Adipocyte (in vitro differentiated cells): ENCODE measurements around the gene LPIN1.
"Not testable (repeated sequence)": the region's sequence is repeated elsewhere in the genome, so short reads cannot be mapped to it uniquely, and the experiment has no call there.

ENCODE experiments used
- DNase-seq: peaks from one replicate; pipeline ENCODE4 v3.0.0-alpha.2; 2015; ENCODE audit warnings: low read depth
- H3K27me3 ChIP-seq: replicated peaks from 2 replicates; pipeline ENCODE4 v1.7.0; 2013; ENCODE audit warnings: mild to moderate bottlenecking, low read length, moderate library complexity; ENCODE audit not compliant: control insufficient read depth, insufficient read depth
- H3K36me3 ChIP-seq: 2 replicates; pipeline ENCODE4 v1.7.0; 2013; ENCODE audit warnings: low read length, mild to moderate bottlenecking, moderate library complexity; ENCODE audit not compliant: control insufficient read depth, insufficient read depth, severe bottlenecking
- H3K4me1 ChIP-seq: 2 replicates; pipeline ENCODE4 v1.7.0; 2013; ENCODE audit warnings: mild to moderate bottlenecking, low read length, moderate library complexity; ENCODE audit not compliant: control insufficient read depth, insufficient read depth
- H3K4me3 ChIP-seq: 2 replicates; pipeline ENCODE4 v1.7.0; 2013; ENCODE audit warnings: mild to moderate bottlenecking, low read length, moderate library complexity
- H3K9ac ChIP-seq: 2 replicates; pipeline ENCODE4 v1.7.0; 2013; ENCODE audit warnings: mild to moderate bottlenecking, low read length, moderate library complexity
- H3K9me3 ChIP-seq: 2 replicates; pipeline ENCODE4 v1.7.0; 2013; ENCODE audit warnings: mild to moderate bottlenecking, low read length, moderate library complexity; ENCODE audit not compliant: control insufficient read depth

Gene LPIN1

GRCh38 chr2:11758187-11758586 lies 11.8 kb downstream of the LPIN1 start:
- Histone ChIP-seq H3K9ac (no peak overlapping the region), H3K36me3 (peaks cover 27% of the 10 kb centered on the region), H3K9me3 (no peaks in the 10 kb centered on the region), H3K4me3 (no peak overlapping the region), H3K4me1 (peaks cover 20% of the 10 kb centered on the region), H3K27me3 (no peaks in the 10 kb centered on the region)
- no peak for DNase-seq

GRCh38 chr2:11758647-11759046 lies 12.2 kb downstream of the LPIN1 start:
- Histone ChIP-seq H3K4me1 (peaks cover 15% of the 10 kb centered on the region), H3K9me3 (no peaks in the 10 kb centered on the region), H3K4me3 (no peak overlapping the region), H3K36me3 (peaks cover 31% of the 10 kb centered on the region), H3K27me3 (no peaks in the 10 kb centered on the region), H3K9ac (no peak overlapping the region)
- no peak for DNase-seq

GRCh38 chr2:11759182-11759975 lies 12.9 kb downstream of the LPIN1 start:
- not testable (repeated sequence) for DNase-seq, H3K27me3 ChIP-seq
- H3K4me1 ChIP-seq = peaks cover 10% of the 10 kb centered on the region

GRCh38 chr2:11761259-11761658 lies 14.8 kb downstream of the LPIN1 start:
- Histone ChIP-seq H3K4me3 (no peak overlapping the region), H3K4me1 (peaks cover 12% of the 10 kb centered on the region), H3K9me3 (no peaks in the 10 kb centered on the region), H3K36me3 (peaks cover 50% of the 10 kb centered on the region), H3K27me3 (no peaks in the 10 kb centered on the region), H3K9ac (no peak overlapping the region)
- DNase-seq = no peak

More at GRCh38 chr2:11759182-11759975, 12.9 kb downstream of the LPIN1 start:
- not testable (repeated sequence) for H3K4me3 ChIP-seq, H3K9me3 ChIP-seq, H3K9ac ChIP-seq
- H3K36me3 ChIP-seq = peaks cover 32% of the 10 kb centered on the region

GRCh38 chr2:11762031-11762430 lies 15.6 kb downstream of the LPIN1 start:
- Histone ChIP-seq H3K9me3 (no peaks in the 10 kb centered on the region), H3K36me3 (peaks cover 57% of the 10 kb centered on the region), H3K9ac (no peak overlapping the region), H3K27me3 (no peaks in the 10 kb centered on the region), H3K4me1 (peaks cover 12% of the 10 kb centered on the region), H3K4me3 (no peak overlapping the region)
- DNase-seq = no peak

- H3K9ac ChIP-seq = no peak overlapping the region
- H3K4me1 ChIP-seq = peaks cover 12% of the 10 kb centered on the region
- no peaks in the 10 kb centered on the region for H3K9me3 ChIP-seq
- DNase-seq = no peak
- peaks cover 63% of the 10 kb centered on the region for H3K36me3 ChIP-seq
- H3K27me3 ChIP-seq = no peaks in the 10 kb centered on the region
- H3K4me3 ChIP-seq = no peak overlapping the region
Observed at GRCh38 chr2:11762799-11763461, 16.5 kb downstream of the LPIN1 start.

- H3K36me3 ChIP-seq = peaks cover 70% of the 10 kb centered on the region
- DNase-seq = no peak
- no peaks in the 10 kb centered on the region for H3K9me3 ChIP-seq
Observed at GRCh38 chr2:11764359-11764758, 17.9 kb downstream of the LPIN1 start.

GRCh38 chr2:11764920-11765319 lies 18.5 kb downstream of the LPIN1 start:
- H3K36me3 ChIP-seq = peaks cover 76% of the 10 kb centered on the region
- H3K9ac ChIP-seq = no peak overlapping the region
- H3K27me3 ChIP-seq = no peaks in the 10 kb centered on the region
- DNase-seq = no peak
- no peaks in the 10 kb centered on the region for H3K9me3 ChIP-seq
- H3K4me1 ChIP-seq = peaks cover 8% of the 10 kb centered on the region
- H3K4me3 ChIP-seq = no peak overlapping the region

More at GRCh38 chr2:11764359-11764758, 17.9 kb downstream of the LPIN1 start:
- H3K4me1 ChIP-seq = peaks cover 8% of the 10 kb centered on the region
- H3K27me3 ChIP-seq = no peaks in the 10 kb centered on the region
- no peak overlapping the region for H3K9ac ChIP-seq
- H3K4me3 ChIP-seq = no peak overlapping the region

- Histone ChIP-seq H3K4me3 (no peak overlapping the region), H3K9me3 (no peaks in the 10 kb centered on the region), H3K4me1 (peaks cover 8% of the 10 kb centered on the region), H3K9ac (no peak overlapping the region), H3K27me3 (no peaks in the 10 kb centered on the region), H3K36me3 (peaks cover 81% of the 10 kb centered on the region)
- DNase-seq = no peak
Observed at GRCh38 chr2:11765501-11765900, 19.1 kb downstream of the LPIN1 start.

GRCh38 chr2:11766016-11766415 lies 19.6 kb downstream of the LPIN1 start:
- peaks cover 81% of the 10 kb centered on the region for H3K36me3 ChIP-seq
- H3K4me1 ChIP-seq = peaks cover 8% of the 10 kb centered on the region
- H3K4me3 ChIP-seq = no peak overlapping the region
- no peaks in the 10 kb centered on the region for H3K27me3 ChIP-seq
- no peaks in the 10 kb centered on the region for H3K9me3 ChIP-seq
- no peak for DNase-seq
- no peak overlapping the region for H3K9ac ChIP-seq

GRCh38 chr2:11767779-11768178 lies 21.3 kb downstream of the LPIN1 start:
- Histone ChIP-seq H3K4me1 (peaks cover 15% of the 10 kb centered on the region), H3K4me3 (no peak overlapping the region), H3K27me3 (no peaks in the 10 kb centered on the region), H3K36me3 (peaks cover 93% of the 10 kb centered on the region), H3K9me3 (no peaks in the 10 kb centered on the region), H3K9ac (no peak overlapping the region)
- no peak for DNase-seq
